ENCODE data around the gene ECI2.

ECI2 gene

GRCh38 chr6:4167123-4167522, 31.7 kb upstream of the ECI2 start:
- no peak overlapping the region for H3K4me3 ChIP-seq (ENCODE audit: low read length)
- H3K4me2 ChIP-seq (ENCODE audit: low read length), result no peak overlapping the region
- H3K4me1 ChIP-seq (ENCODE audit: control insufficient read depth, insufficient read depth, low read length), result peaks cover 3% of the 10 kb centered on the region
- H3K9ac ChIP-seq (ENCODE audit: low read depth, low read length), result no peak overlapping the region
- H3K36me3 ChIP-seq (ENCODE audit: insufficient read depth, low read length), result no peaks in the 10 kb centered on the region
- peaks cover 10% of the 10 kb centered on the region for H3K27me3 ChIP-seq (ENCODE audit: control insufficient read depth, insufficient read depth, low read length)
- no peaks in the 10 kb centered on the region for H3K9me3 ChIP-seq (replicated peaks; ENCODE audit: low read length)

GRCh38 chr6:4164456-4164855, 29.1 kb upstream of the ECI2 start:
- Histone ChIP-seq H3K4me2 (ENCODE audit: low read length) (no peak overlapping the region), H3K9me3 (replicated peaks; ENCODE audit: low read length) (no peaks in the 10 kb centered on the region), H3K36me3 (ENCODE audit: insufficient read depth, low read length) (no peaks in the 10 kb centered on the region), H3K27me3 (ENCODE audit: control insufficient read depth, insufficient read depth, low read length) (peaks cover 21% of the 10 kb centered on the region), H3K9ac (ENCODE audit: low read depth, low read length) (no peak overlapping the region), H3K4me3 (ENCODE audit: low read length) (no peak overlapping the region), H3K4me1 (ENCODE audit: control insufficient read depth, insufficient read depth, low read length) (peaks cover 2% of the 10 kb centered on the region)

- Histone ChIP-seq H3K4me2 (ENCODE audit: low read length) (no peak overlapping the region), H3K27me3 (ENCODE audit: control insufficient read depth, insufficient read depth, low read length) (peaks cover 21% of the 10 kb centered on the region), H3K4me3 (ENCODE audit: low read length) (no peak overlapping the region), H3K9me3 (replicated peaks; ENCODE audit: low read length) (no peaks in the 10 kb centered on the region), H3K9ac (ENCODE audit: low read depth, low read length) (no peak overlapping the region), H3K4me1 (ENCODE audit: control insufficient read depth, insufficient read depth, low read length) (no peaks in the 10 kb centered on the region), H3K36me3 (ENCODE audit: insufficient read depth, low read length) (no peaks in the 10 kb centered on the region)
Measured at GRCh38 chr6:4164117-4164442, 28.7 kb upstream of the ECI2 start.

- Histone ChIP-seq H3K4me3 (ENCODE audit: low read length) (no peak overlapping the region), H3K4me2 (ENCODE audit: low read length) (no peak overlapping the region), H3K9me3 (replicated peaks; ENCODE audit: low read length) (no peaks in the 10 kb centered on the region), H3K4me1 (ENCODE audit: control insufficient read depth, insufficient read depth, low read length) (no peaks in the 10 kb centered on the region), H3K27me3 (ENCODE audit: control insufficient read depth, insufficient read depth, low read length) (peaks cover 21% of the 10 kb centered on the region), H3K9ac (ENCODE audit: low read depth, low read length) (no peak overlapping the region), H3K36me3 (ENCODE audit: insufficient read depth, low read length) (no peaks in the 10 kb centered on the region)
Measured at GRCh38 chr6:4163408-4164116, 28.2 kb upstream of the ECI2 start.

- Histone ChIP-seq H3K4me1 (ENCODE audit: control insufficient read depth, insufficient read depth, low read length) (no peaks in the 10 kb centered on the region), H3K4me3 (ENCODE audit: low read length) (no peak overlapping the region), H3K36me3 (ENCODE audit: insufficient read depth, low read length) (no peaks in the 10 kb centered on the region), H3K27me3 (ENCODE audit: control insufficient read depth, insufficient read depth, low read length) (peaks cover 25% of the 10 kb centered on the region), H3K9me3 (replicated peaks; ENCODE audit: low read length) (no peaks in the 10 kb centered on the region), H3K9ac (ENCODE audit: low read depth, low read length) (no peak overlapping the region), H3K4me2 (ENCODE audit: low read length) (no peak overlapping the region)
Measured at GRCh38 chr6:4162370-4162769, 27.0 kb upstream of the ECI2 start.

- Histone ChIP-seq H3K9me3 (replicated peaks; ENCODE audit: low read length) (no peaks in the 10 kb centered on the region), H3K4me2 (ENCODE audit: low read length) (no peak overlapping the region), H3K27me3 (ENCODE audit: control insufficient read depth, insufficient read depth, low read length) (peaks cover 22% of the 10 kb centered on the region), H3K4me3 (ENCODE audit: low read length) (no peak overlapping the region), H3K9ac (ENCODE audit: low read depth, low read length) (no peak overlapping the region), H3K36me3 (ENCODE audit: insufficient read depth, low read length) (no peaks in the 10 kb centered on the region), H3K4me1 (ENCODE audit: control insufficient read depth, insufficient read depth, low read length) (peaks cover 4% of the 10 kb centered on the region)
Measured at GRCh38 chr6:4159491-4159890, 24.1 kb upstream of the ECI2 start.

GRCh38 chr6:4157506-4157905, 22.1 kb upstream of the ECI2 start:
- Histone ChIP-seq H3K4me1 (ENCODE audit: control insufficient read depth, insufficient read depth, low read length) (peaks cover 4% of the 10 kb centered on the region), H3K9me3 (replicated peaks; ENCODE audit: low read length) (no peaks in the 10 kb centered on the region), H3K9ac (ENCODE audit: low read depth, low read length) (no peak overlapping the region), H3K36me3 (ENCODE audit: insufficient read depth, low read length) (no peaks in the 10 kb centered on the region), H3K4me2 (ENCODE audit: low read length) (no peak overlapping the region), H3K4me3 (ENCODE audit: low read length) (no peak overlapping the region), H3K27me3 (ENCODE audit: control insufficient read depth, insufficient read depth, low read length) (peaks cover 15% of the 10 kb centered on the region)

- H3K9ac ChIP-seq (ENCODE audit: low read depth, low read length), result no peak overlapping the region
- H3K9me3 ChIP-seq (replicated peaks; ENCODE audit: low read length), result no peaks in the 10 kb centered on the region
- H3K36me3 ChIP-seq (ENCODE audit: insufficient read depth, low read length), result no peaks in the 10 kb centered on the region
- no peak overlapping the region for H3K4me3 ChIP-seq (ENCODE audit: low read length)
- peaks cover 4% of the 10 kb centered on the region for H3K4me1 ChIP-seq (ENCODE audit: control insufficient read depth, insufficient read depth, low read length)
- peaks cover 11% of the 10 kb centered on the region for H3K27me3 ChIP-seq (ENCODE audit: control insufficient read depth, insufficient read depth, low read length)
- peak overlapping the region; percentile 36 for H3K4me2 ChIP-seq (ENCODE audit: low read length)
Measured at GRCh38 chr6:4155848-4156466, 20.6 kb upstream of the ECI2 start.

GRCh38 chr6:4153514-4153985, 18.2 kb upstream of the ECI2 start:
- no peak overlapping the region for H3K4me3 ChIP-seq (ENCODE audit: low read length)
- no peak overlapping the region for H3K9ac ChIP-seq (ENCODE audit: low read depth, low read length)
- peaks cover 4% of the 10 kb centered on the region for H3K4me1 ChIP-seq (ENCODE audit: control insufficient read depth, insufficient read depth, low read length)
- H3K27me3 ChIP-seq (ENCODE audit: control insufficient read depth, insufficient read depth, low read length), result peaks cover 5% of the 10 kb centered on the region
- no peaks in the 10 kb centered on the region for H3K9me3 ChIP-seq (replicated peaks; ENCODE audit: low read length)
- H3K36me3 ChIP-seq (ENCODE audit: insufficient read depth, low read length), result no peaks in the 10 kb centered on the region
- no peak overlapping the region for H3K4me2 ChIP-seq (ENCODE audit: low read length)

GRCh38 chr6:4145083-4145482, 9.7 kb upstream of the ECI2 start:
- no peaks in the 10 kb centered on the region for H3K9me3 ChIP-seq (replicated peaks; ENCODE audit: low read length)
- H3K4me2 ChIP-seq (ENCODE audit: low read length), result no peak overlapping the region
- no peaks in the 10 kb centered on the region for H3K27me3 ChIP-seq (ENCODE audit: control insufficient read depth, insufficient read depth, low read length)
- H3K36me3 ChIP-seq (ENCODE audit: insufficient read depth, low read length), result no peaks in the 10 kb centered on the region
- no peaks in the 10 kb centered on the region for H3K4me1 ChIP-seq (ENCODE audit: control insufficient read depth, insufficient read depth, low read length)
- H3K4me3 ChIP-seq (ENCODE audit: low read length), result no peak overlapping the region
- no peak overlapping the region for H3K9ac ChIP-seq (ENCODE audit: low read depth, low read length)

GRCh38 chr6:4139272-4139671, 3.9 kb upstream of the ECI2 start:
- peaks cover 6% of the 10 kb centered on the region for H3K4me1 ChIP-seq (ENCODE audit: control insufficient read depth, insufficient read depth, low read length)
- H3K9me3 ChIP-seq (replicated peaks; ENCODE audit: low read length), result no peaks in the 10 kb centered on the region
- no peaks in the 10 kb centered on the region for H3K27me3 ChIP-seq (ENCODE audit: control insufficient read depth, insufficient read depth, low read length)
- no peaks in the 10 kb centered on the region for H3K36me3 ChIP-seq (ENCODE audit: insufficient read depth, low read length)
- H3K4me3 ChIP-seq (ENCODE audit: low read length), result no peak overlapping the region
- no peak overlapping the region for H3K9ac ChIP-seq (ENCODE audit: low read depth, low read length)
- no peak overlapping the region for H3K4me2 ChIP-seq (ENCODE audit: low read length)

- Histone ChIP-seq H3K4me2 (ENCODE audit: low read length) (no peak overlapping the region), H3K36me3 (ENCODE audit: insufficient read depth, low read length) (no peaks in the 10 kb centered on the region), H3K27me3 (ENCODE audit: control insufficient read depth, insufficient read depth, low read length) (no peaks in the 10 kb centered on the region), H3K4me1 (ENCODE audit: control insufficient read depth, insufficient read depth, low read length) (peaks cover 16% of the 10 kb centered on the region), H3K9me3 (replicated peaks; ENCODE audit: low read length) (no peaks in the 10 kb centered on the region), H3K4me3 (ENCODE audit: low read length) (no peak overlapping the region), H3K9ac (ENCODE audit: low read depth, low read length) (no peak overlapping the region)
Measured at GRCh38 chr6:4138186-4138585, 2.8 kb upstream of the ECI2 start.

All from skeletal muscle satellite cell (primary cell).